HCT116 (cell line): ENCODE measurements around the gene ACAN.

ENCODE experiments used
- CTCF ChIP-seq, 3 experiments: fragments of 200-600 bp in 1 of 3; sonication (generic) in 1 of 3; IDR thresholded peaks in 2 of 3; conservative IDR thresholded peaks in 1 of 3; 2 replicates each; pipeline ENCODE4 v1.5.1; 2012 to 2017; ENCODE audit warnings: low read depth in 2 of 3, low read length in 2 of 3, antibody characterized with exemption in 1 of 3, borderline replicate concordance in 1 of 3, control low read depth in 1 of 3, mild to moderate bottlenecking in 1 of 3, mixed read lengths in 1 of 3, mixed run types in 1 of 3, moderate library complexity in 1 of 3; ENCODE audit not compliant: insufficient read depth in 1 of 3
- ELF1 ChIP-seq: IDR thresholded peaks from 2 replicates; pipeline ENCODE4 v1.6.1; 2012; ENCODE audit warnings: low read depth, borderline replicate concordance
- EZH2 ChIP-seq: fragments of 200-600 bp; sonication (generic); IDR thresholded peaks from 2 replicates; pipeline ENCODE4 v1.6.1; 2017; ENCODE audit warnings: antibody characterized with exemption, mixed run types
- EZH2phosphoT487 ChIP-seq: fragments of 200-600 bp; IDR thresholded peaks from 2 replicates; pipeline ENCODE4 v1.6.1; 2018; ENCODE audit warnings: antibody characterized with exemption, borderline replicate concordance
- POLR2A ChIP-seq: IDR thresholded peaks from 2 replicates; pipeline ENCODE4 v1.7.0; 2011; ENCODE audit warnings: borderline replicate concordance; ENCODE audit not compliant: insufficient read depth, insufficient read length; ENCODE audit errors: extremely low read depth
- RAD21 ChIP-seq: IDR thresholded peaks from 2 replicates; pipeline ENCODE4 v1.6.1; 2012; ENCODE audit warnings: low read depth, mild to moderate bottlenecking
- SP1 ChIP-seq: IDR thresholded peaks from 2 replicates; pipeline ENCODE4 v1.6.1; 2012; ENCODE audit warnings: low read depth
- TCF7L2 ChIP-seq: IDR thresholded peaks from 2 replicates; pipeline ENCODE4 v1.7.0; 2011; ENCODE audit warnings: borderline replicate concordance, inconsistent platforms; ENCODE audit not compliant: insufficient read depth, insufficient read length; ENCODE audit errors: extremely low read depth

- no peak for TF ChIP-seq CTCF (IDR thresholded peaks at IDR 0.05 in 2 of 3, conservative IDR thresholded peaks at IDR 0.05 in 1 of 3; ENCODE audit: borderline replicate concordance in 1 of 3, insufficient read depth in 1 of 3, low read depth in 2 of 3, low read length in 2 of 3)
- TF ChIP-seq SP1 = no peak
- TF ChIP-seq ELF1 = no peak
- TF ChIP-seq EZH2 = no peak
- TF ChIP-seq POLR2A = no peak
- TF ChIP-seq TCF7L2 = no peak
- TF ChIP-seq RAD21 = no peak
- TF ChIP-seq EZH2phosphoT487 = no peak
These were observed 107.0 kb downstream of the ACAN start for GRCh38 chr15:88909956-88910831.
